HG03520 (cell line): Measurements from ENCODE around the gene PHAF1.

Experiments used
- ATAC-seq: cut with Tn5 transposase; IDR thresholded peaks from one replicate; pipeline ENCODE4 v1.9.1; 2021; ENCODE audit warnings: mild to moderate bottlenecking, moderate library complexity; ENCODE audit not compliant: unreplicated experiment

Gene PHAF1

DNA sequence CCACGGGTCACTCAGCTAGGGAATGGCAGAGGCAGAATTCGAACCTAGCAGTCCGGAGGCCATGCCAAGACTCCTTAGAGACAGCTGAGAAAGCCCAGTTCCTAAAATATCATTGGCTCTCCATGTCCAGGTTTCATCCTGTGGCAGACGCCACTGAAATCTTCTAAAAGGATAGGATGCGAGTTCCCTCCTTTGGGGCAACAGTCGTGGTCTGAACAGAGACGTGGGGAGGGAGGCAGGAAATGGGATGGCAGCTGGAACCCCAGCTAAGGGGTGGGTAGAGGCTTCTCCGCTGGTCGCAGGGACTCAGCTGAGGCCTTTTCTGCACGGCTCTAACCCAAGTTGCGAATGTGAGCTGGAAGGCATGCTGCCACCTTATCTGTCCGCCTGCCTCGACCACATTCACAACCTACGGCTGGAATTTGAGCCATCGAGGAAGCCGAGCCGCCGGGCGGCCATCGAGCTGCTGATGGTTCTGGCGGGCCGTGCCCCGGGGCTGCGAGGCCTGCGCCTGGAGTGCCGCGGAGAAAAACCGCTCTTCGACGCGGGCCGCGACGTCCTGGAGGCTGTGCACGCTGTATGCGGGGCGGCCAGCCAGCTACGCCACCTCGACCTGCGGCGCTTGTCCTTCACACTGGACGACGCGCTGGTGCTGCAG is 52.9 kb downstream of the PHAF1 start:
- ATAC-seq, result no peak

DNA sequence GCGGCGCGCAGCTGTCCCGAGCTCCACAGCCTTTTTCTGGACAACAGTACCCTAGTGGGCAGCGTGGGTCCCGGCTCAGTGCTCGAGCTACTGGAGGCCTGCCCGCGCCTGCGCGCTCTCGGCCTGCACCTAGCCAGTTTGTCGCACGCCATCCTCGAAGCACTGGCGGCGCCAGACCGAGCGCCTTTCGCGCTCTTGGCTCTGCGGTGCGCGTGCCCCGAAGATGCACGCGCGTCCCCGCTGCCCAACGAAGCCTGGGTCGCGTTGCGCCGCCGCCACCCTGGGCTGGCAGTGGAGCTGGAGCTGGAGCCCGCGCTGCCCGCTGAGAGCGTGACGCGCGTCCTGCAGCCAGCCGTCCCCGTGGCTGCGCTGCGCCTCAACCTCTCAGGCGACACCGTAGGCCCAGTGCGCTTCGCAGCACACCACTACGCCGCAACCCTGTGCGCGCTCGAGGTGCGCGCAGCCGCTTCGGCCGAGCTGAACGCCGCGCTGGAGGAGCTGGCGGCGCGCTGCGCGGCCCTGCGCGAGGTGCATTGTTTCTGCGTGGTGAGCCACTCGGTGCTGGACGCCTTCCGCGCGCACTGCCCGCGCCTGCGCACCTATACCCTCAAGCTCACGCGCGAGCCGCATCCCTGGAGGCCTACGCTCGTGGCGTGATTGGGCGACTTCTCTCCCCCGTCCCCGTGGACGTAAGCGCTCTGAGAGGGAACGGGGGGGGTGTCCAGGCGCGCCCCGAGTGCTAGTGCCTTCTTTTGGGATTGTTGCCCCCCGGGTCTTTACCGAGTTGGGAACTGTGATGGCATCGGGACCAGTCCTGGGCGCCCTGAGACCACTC is 53.6 kb downstream of the PHAF1 start:
- no peak for ATAC-seq

DNA sequence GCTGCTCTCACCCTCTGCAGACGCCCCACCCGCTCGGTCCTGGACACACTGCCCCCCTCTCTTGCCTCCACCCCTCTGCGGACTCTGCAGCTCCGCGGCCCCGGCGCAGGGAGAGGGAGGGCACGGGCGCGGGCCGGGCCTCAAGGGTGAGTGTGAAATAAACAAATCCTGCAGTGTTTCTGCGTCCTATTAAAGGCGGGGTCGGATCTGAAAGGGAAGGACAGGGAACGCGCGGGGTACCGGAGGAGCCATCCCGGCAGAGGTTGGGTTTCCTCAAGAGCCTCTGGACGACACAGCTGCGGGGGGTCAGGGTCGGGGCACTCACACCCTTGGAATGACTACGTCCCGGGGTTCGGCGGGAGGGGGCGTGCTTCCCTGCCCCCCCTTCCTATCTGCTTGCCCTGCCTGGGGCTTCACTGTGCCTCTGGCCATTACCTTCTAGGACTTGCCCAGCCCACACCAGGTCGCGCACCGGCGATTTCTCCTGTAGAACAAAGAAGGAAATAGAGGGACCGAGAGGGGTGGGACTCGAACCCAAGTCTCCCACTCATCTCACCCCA is 54.3 kb downstream of the PHAF1 start:
- no peak for ATAC-seq

DNA sequence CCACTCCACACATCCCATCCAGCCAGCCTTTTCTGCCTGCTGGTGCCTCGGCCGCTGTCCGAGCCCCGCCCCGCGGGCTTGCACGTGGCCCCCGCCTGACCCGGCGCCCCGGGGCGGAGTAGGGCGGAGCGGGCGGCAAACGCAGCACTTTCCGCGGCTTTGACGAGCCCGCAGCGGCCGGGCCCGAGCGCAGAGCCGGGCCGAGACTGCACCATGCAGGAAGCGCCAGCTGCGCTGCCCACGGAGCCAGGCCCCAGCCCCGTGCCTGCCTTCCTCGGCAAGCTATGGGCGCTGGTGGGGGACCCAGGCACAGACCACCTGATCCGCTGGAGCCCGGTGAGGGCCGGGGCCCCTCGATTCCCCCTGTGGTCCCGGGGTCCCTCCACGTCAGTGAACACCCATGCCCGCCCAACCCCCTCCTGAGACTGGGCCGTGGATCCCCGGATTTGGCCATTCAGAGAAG is 54.9 kb downstream of the PHAF1 start, which contains the start of gene HSF4:
Gene HSF4, plus strand, starts transcription at position 147 of the 463 bp plus-strand sequence. Its CDS starts 67 bp downstream, at position 214.
- ATAC-seq, result no peak

DNA sequence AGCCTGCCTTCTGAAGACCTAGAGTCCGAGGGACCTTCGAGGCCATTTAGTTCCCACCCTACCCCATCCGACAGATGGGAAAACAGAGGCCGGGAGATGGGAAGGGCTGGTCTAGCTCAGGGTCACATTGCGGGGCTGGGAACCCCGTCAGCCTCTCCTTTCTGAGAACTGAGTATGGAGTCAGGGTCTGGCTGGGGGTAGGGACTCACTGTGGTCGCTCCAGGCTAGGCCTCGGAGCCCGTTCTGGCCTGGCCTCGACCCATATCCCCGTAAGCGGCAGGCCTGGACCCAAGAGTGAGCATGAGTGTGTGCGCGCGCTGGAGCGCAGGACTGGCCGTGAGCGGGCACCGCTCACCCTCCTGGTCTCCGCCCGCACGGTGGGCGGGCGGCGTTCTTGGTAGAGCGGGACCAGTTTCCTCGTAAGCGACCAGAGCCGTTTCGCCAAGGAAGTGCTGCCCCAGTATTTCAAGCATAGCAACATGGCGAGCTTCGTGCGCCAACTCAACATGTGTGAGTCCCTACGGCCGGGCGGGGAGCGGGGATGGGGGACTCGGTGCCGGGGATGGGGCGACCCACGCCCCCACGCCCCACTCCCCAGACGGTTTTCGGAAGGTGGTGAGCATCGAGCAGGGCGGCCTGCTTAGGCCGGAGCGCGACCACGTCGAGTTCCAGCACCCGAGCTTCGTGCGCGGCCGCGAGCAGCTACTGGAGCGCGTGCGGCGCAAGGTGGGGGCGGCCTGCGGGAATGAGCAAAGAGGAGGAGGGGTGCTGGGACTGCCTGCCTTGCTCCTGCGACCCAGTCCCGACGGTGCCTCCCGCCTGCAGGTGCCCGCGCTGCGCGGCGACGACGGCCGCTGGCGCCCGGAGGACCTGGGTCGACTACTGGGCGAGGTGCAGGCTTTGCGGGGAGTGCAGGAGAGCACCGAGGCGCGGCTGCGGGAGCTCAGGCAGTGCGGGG is 55.7 kb downstream of the PHAF1 start:
- no peak for ATAC-seq

DNA sequence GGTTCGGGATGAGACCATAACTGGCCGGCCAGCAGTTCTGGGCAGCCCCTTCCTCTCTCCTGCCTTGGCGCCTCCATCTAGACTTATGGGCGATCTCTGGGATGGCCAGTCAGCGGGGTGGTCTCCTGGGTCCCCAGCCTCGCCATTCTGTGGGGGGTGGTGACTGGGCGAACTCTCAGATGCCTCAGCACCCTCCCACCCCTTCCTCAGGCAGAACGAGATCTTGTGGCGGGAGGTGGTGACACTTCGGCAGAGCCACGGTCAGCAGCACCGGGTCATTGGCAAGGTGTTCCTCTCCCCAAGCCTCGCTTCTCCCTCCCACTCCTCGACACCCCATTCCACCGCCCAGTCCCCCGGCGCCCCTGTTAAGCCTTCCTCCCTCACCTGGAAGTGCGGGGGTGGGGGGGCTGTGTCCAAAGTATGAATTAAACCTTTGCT is 56.4 kb downstream of the PHAF1 start:
- no peak for ATAC-seq

DNA sequence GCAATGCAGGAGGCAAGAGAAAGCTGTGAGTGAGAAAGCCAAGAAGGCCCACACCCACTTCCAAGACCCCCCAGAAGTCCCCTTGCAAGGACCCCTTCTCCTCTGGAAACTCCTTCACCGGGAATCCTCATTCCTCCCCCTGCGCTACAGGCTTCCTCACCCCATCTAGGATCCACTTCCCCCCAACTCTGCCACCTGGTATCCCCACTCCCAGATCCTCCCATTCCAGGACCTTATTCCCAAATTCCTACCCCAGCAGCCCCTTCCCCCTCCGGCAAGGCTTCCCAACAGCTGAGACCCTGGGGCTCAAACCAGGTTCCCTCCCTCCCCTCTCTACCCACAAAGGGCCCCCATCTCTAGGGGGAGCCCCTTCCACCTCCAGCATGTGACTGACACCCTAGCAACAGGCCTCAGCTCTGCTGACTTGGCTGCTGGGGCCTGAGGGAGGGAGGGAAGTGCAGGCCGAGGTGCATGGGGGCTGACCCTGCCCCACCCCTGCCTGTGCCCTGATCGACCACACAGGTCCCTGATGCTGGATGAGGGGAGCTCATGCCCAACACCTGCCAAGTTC is 56.9 kb downstream of the PHAF1 start:
- ATAC-seq, result no peak

DNA sequence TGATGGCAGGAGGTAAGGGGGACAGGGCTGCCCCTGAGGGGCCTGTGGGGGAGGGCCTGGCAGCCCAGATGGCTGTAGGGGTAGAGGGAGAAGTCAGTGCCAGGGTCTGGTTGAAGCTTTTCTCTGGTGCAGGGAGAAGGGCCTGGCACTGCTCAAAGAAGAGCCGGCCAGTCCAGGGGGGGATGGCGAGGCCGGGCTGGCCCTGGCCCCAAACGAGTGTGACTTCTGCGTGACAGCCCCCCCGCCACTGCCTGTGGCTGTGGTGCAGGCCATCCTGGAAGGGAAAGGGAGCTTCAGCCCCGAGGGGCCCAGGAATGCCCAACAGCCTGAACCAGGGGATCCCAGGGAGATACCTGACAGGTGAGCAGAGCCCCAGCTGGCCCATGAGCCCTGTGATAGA is 57.8 kb downstream of the PHAF1 start:
- no peak for ATAC-seq

DNA sequence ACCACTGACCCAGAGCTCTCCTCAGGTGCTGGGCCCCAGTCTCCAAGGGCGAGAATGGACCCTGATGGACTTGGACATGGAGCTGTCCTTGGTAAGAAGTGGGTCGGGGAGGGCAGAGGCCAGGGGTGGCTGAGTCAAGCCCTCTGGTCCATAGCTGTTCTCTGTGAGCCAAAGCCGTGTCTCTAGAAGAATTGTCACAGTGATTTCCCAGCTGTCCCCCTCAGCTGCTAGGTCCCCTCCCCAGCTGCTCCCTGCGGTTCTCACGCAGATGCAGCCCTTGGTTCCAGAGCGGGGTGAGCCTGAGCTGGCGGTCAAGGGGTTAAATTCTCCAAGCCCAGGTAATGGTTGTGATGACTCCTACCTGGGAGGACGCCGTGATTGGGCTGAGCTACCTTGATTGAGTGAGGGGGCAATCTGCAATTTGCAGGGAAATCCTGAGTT is 59.3 kb downstream of the PHAF1 start:
- ATAC-seq, result no peak

DNA sequence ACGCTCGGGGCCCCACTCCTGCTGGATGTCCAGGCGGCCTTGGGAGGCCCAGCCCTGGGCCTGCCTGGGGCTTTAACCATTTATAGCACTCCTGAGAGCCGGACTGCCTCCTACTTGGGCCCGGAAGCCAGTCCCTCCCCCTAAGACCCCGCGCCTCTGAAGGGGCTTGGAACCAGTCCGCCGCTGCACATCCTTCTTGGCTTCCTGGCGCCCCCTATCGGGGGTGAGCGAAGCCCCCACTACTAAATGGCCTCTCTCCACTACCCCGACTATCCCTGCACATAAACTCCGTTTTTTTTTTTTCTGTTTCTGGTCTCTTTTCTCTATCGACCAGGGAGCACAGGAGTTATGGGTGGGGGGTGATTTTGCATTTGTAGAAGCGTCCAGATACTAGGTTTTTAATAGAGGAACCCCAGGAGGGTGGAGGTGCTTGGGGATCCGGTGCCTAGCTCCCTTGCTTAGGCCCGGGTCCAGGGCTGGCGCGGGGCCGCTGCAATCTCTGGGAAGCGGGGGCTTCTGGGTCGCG is 60.0 kb downstream of the PHAF1 start:
- ATAC-seq, result no peak

DNA sequence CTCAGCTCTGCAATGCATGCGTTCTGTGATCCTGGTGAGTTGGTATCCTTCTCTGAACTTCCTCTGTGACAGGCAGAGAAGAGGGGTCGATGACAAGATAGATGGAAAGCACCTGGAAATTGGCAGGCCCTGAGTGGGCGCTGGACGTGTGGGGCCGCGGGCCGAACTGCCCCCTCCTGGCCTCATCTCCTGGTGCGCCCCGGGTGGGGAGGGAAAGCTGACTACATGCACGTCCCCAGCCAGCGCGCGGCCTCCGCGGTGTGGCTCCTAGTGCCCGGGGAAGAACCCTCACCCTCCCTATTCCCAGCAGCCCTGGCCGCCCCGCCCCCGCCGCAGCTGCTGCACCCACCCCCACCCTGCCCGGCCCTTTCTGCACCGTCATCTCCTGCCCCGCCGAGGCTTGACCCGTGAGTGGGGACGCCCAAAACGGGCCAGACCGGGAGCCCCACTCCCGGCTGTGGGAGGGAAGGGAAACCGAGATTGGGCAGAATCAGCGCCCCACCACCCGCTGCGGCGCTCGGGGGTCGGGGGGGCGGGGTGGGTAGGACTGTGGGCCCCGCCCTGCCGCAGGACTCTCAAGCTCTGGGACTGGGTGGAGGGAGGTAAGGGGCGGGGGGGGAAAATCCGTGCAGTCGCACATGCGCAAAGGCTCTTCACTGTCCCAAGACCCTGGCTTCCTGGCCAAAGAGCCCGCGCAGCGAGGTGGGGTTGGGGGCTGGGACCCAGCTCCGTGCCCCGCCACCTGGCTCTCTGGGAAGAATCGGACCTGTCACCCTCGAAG is 60.6 kb downstream of the PHAF1 start, which contains the start of gene NOL3:
Gene NOL3, plus strand, starts transcription at position 371 of the 781 bp plus-strand sequence.
- peak; percentile 34 for ATAC-seq

DNA sequence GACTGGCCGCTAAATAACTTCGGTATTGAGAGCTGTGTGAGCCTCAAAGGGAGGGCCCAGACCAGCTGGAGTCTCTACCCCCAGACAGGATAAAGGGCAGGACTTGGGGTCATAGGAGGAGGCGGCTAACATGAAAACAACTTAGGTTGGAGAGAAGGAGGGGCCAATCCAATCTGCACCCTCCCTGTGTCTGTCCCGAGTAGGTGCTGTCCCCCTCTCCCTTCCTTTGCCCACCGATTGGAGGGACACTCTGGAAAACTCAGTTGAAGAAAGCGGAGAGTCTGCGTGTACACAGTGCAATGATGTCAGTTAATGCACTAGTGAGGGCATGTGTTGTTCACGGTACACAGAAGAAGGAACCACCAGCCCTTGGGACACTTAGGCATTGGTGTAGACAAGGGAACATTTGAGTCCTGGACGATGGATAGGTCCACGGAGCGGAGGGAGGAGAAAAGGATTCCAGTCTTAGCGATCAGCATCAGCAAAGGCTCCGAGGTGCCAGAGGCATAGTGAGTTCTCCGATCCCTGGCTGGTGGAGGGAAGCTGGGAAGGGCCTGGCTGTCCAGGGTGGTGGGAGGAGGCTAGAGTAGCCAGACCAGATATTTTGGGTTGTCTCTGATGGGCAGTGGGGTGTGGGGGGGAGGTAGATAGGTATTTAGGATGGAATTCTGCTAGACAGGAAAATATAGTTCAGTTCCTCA is 61.4 kb downstream of the PHAF1 start:
- no peak for ATAC-seq

DNA sequence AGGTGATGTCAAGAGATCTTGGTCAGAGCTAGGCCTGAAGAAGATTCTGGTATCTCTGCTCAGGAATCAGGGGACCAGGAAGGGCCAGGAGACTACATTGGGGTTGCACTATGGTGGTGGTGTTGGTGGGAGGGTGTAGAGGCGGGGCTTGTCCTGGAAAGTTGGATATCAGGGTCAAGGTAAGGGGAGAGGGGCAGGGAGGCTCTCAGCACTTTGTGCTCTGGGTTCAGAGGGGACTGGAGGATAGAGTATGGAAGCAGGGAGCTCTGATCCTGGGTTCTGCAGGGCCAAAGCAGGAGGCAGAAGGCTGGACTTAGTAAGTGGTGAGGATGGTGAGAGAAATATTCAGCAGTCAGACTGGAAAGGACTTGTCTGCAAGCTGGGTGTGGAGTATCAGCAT is 63.6 kb downstream of the PHAF1 start:
- ATAC-seq, result no peak

DNA sequence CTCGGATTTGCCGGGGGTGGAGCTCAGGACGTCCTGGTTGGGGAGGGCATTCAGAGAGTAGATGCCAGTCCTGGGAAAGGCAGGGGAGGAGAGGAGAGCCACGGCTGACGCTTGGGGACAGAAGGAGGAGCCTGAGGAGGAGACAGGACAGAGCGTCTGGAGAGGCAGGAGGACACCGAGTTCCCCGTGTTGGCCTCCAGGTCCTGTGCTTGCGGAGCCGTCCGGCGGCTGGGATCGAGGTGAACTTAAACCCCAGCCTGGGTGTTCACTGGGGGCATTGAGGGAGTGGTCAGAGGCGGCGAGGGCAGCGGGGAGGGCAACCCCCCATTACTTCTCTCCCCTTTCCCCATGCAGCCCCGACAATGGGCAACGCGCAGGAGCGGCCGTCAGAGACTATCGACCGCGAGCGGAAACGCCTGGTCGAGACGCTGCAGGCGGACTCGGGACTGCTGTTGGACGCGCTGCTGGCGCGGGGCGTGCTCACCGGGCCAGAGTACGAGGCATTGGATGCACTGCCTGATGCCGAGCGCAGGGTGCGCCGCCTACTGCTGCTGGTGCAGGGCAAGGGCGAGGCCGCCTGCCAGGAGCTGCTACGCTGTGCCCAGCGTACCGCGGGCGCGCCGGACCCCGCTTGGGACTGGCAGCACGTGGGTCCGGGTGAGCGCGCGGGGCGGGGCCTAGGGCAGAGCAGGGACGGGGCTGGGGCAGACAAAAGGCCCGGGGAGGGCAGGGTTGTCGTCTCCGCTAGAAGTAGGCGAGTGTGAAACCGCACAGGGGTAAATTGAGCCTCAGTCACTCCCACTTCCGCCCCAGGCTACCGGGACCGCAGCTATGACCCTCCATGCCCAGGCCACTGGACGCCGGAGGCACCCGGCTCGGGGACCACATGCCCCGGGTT is 64.3 kb downstream of the PHAF1 start:
- ATAC-seq, result no peak

DNA sequence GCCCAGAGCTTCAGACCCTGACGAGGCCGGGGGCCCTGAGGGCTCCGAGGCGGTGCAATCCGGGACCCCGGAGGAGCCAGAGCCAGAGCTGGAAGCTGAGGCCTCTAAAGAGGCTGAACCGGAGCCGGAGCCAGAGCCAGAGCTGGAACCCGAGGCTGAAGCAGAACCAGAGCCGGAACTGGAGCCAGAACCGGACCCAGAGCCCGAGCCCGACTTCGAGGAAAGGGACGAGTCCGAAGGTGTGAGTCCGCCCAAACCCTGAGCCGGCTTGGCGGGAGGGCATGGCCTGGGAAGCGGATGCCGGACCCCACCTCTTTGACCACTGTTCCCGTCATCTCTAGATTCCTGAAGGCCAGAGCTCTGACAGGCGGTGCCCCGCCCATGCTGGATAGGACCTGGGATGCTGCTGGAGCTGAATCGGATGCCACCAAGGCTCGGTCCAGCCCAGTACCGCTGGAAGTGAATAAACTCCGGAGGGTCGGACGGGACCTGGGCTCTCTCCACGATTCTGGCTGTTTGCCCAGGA is 65.0 kb downstream of the PHAF1 start:
- ATAC-seq, result no peak

DNA sequence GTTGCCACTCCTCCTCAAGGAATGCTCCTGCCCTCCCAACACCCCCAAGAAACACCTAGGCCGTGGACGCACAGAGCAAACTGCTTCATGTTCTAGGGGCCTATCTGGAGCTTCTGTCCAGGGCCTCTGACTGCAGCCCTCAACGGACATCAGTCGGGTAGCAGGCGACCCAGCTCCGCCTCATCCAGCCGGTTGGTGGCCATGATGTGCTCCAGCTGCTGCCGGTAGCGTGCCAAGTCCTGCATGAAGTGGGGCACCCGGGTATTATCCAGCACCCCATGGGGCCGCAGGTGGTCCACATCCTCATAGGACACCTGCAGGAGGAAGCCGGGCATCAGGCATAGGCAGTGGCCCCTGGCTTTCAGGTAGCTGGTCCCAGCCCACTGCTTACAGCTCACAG is 66.9 kb downstream of the PHAF1 start:
- ATAC-seq, result no peak
